H1 (cell line): Measurements from ENCODE around the gene ADNP2. TPM values are rescaled to one million over a fixed set of nuclear protein-coding genes. Genes with fewer than 3 reads are reported as not detected.

ENCODE experiments used
- CEBPB ChIP-seq: IDR thresholded peaks from 2 replicates; pipeline ENCODE4 v1.6.1; 2012; ENCODE audit warnings: low read depth, low read length
- CHD7 ChIP-seq: fragments of 300-600 bp; sonication (generic); IDR thresholded peaks from 2 replicates; pipeline ENCODE4 v1.7.1; 2012; ENCODE audit warnings: low read length, moderate library complexity, mild to moderate bottlenecking, inconsistent platforms; ENCODE audit not compliant: insufficient replicate concordance
- KDM1A ChIP-seq: fragments of 200-600, 300-600 bp; sonication (generic); IDR thresholded peaks from 2 replicates; pipeline ENCODE4 v1.7.1; 2016; ENCODE audit warnings: mild to moderate bottlenecking, low read length, borderline replicate concordance
- MAFK ChIP-seq: IDR thresholded peaks from 2 replicates; pipeline ENCODE4 v1.6.1; 2012; ENCODE audit warnings: low read depth, mild to moderate bottlenecking, improper control_type of control experiment, low read length
- NANOG ChIP-seq: IDR thresholded peaks from 2 replicates; pipeline ENCODE4 v1.6.1; 2011; ENCODE audit warnings: low read length, low read depth, mild to moderate bottlenecking, inconsistent platforms; ENCODE audit not compliant: insufficient read depth, poor library complexity, severe bottlenecking
- RBBP5 ChIP-seq: IDR thresholded peaks from 2 replicates; pipeline ENCODE4 v1.7.1; 2012; ENCODE audit warnings: low read depth, mild to moderate bottlenecking, inconsistent platforms, low read length, moderate library complexity, borderline replicate concordance
- polyA plus RNA-seq, 7 experiments: library from polyadenylated mRNA; depleted of rRNA in 3 of 7; stranded (reverse) in 5 of 7; unstranded in 2 of 7; fragments of >200 nt in 5 of 7; fragments of 200-250 nt in 2 of 7; gene quantifications; 1 replicate in 5 of 7; 2 replicates in 1 of 7; 4 replicates in 1 of 7; pipeline versions ENCODE4 v1.2.1 to v1.2.3, GENCODE V29; 2011 to 2013; ENCODE audit warnings: missing spikeins in 2 of 7, mixed read lengths in 2 of 7
- total RNA-seq: library from RNA; stranded (reverse); fragmentation: NEBNext Ultra II Directional; extraction: Animal tissue kit (Norgen Biotek cat#: 25700); gene quantifications from 2 replicates; pipeline ENCODE4 v1.2.1, GENCODE V29; 2021
- TF ChIP-seq, protein P1 (sequence below), 3 experiments: IDR thresholded peaks; 1 replicate in 2 of 3; 2 replicates in 1 of 3; pipeline versions ENCODE4 v1.5.1 to v1.6.1; 2011; ENCODE audit warnings: low read length in 3 of 3, mild to moderate bottlenecking in 3 of 3, inconsistent platforms in 2 of 3, low read depth in 1 of 3, moderate library complexity in 1 of 3; ENCODE audit not compliant: insufficient read depth in 1 of 3; ENCODE audit errors: control extremely low read depth in 1 of 3

The ADNP2 gene
- total and polyA plus RNA-seq, 2 of the 8 experiments (the other 6 are each of a cell fraction or from before 2014, with no cell fraction given): 25.1 to 61.6 TPM

DNA sequence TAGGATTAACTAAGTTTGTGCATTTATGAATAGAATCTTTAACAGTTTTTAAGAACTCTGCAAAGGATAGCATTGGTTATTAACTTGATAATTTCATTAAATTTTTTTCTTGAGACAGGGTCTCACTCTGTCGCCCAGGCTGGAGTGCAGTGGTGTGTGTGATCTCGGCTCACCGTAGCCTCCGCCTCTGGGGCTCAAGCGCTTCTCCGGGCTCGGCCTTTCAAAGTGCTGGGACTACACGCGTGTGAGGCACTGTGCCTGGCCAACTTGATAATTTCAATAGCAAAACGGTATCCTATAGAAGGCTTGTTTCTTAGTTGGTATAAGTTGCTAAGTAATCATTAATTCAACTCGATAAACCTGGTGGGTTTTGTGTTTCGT is 38.0 kb downstream of the ADNP2 start (continued):
- TF ChIP-seq, protein P1, sequence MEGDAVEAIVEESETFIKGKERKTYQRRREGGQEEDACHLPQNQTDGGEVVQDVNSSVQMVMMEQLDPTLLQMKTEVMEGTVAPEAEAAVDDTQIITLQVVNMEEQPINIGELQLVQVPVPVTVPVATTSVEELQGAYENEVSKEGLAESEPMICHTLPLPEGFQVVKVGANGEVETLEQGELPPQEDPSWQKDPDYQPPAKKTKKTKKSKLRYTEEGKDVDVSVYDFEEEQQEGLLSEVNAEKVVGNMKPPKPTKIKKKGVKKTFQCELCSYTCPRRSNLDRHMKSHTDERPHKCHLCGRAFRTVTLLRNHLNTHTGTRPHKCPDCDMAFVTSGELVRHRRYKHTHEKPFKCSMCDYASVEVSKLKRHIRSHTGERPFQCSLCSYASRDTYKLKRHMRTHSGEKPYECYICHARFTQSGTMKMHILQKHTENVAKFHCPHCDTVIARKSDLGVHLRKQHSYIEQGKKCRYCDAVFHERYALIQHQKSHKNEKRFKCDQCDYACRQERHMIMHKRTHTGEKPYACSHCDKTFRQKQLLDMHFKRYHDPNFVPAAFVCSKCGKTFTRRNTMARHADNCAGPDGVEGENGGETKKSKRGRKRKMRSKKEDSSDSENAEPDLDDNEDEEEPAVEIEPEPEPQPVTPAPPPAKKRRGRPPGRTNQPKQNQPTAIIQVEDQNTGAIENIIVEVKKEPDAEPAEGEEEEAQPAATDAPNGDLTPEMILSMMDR (IDR thresholded peaks at IDR 0.05; ENCODE audit: control extremely low read depth in 1 of 3, insufficient read depth in 1 of 3, low read depth in 1 of 3, low read length in 3 of 3): no peak
- no peak for TF ChIP-seq NANOG
- no peak for TF ChIP-seq CHD7
- no peak for TF ChIP-seq CEBPB
- TF ChIP-seq MAFK: no peak
- TF ChIP-seq RBBP5: no peak
- no peak for TF ChIP-seq KDM1A
- TF ChIP-seq, all 59 proteins: peak for 0
